GM19455 (cell line): Measurements from ENCODE around the gene ACSS2.
"Not testable (repeated sequence)": the region's sequence is repeated elsewhere in the genome, so short reads cannot be mapped to it uniquely, and the experiment has no call there.

Experiments used
- ATAC-seq: cut with Tn5 transposase; IDR thresholded peaks from one replicate; pipeline ENCODE4 v1.9.1; 2021; ENCODE audit not compliant: unreplicated experiment

The ACSS2 gene

DNA sequence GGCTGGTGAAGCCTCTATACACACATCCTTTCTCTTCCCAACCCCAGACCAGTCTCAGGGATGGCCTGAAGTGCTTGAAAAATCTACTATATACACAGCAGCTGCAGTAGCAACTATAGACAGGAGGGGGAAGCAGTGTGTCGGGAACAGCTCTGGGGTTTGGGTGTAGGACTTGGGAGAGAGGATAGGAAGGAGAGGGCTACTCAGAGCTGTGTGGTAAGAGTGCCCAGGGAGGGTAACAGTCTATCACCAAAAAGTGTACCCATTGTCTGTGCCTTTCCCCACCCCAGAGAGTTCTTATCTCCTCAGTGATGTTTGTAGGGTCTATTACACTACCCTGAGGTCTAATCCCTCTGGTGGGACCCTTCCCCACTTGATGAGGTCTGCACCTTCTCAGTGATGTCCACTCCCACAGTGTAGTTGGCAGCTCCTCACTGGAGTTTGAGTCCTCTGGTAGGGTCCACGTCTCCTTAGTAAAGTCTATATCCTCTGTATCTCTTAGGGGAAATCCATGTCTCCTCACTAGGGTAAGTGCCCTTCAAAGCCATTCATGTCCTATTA, 2.2 kb upstream of the ACSS2 start:
- no peak for ATAC-seq

DNA sequence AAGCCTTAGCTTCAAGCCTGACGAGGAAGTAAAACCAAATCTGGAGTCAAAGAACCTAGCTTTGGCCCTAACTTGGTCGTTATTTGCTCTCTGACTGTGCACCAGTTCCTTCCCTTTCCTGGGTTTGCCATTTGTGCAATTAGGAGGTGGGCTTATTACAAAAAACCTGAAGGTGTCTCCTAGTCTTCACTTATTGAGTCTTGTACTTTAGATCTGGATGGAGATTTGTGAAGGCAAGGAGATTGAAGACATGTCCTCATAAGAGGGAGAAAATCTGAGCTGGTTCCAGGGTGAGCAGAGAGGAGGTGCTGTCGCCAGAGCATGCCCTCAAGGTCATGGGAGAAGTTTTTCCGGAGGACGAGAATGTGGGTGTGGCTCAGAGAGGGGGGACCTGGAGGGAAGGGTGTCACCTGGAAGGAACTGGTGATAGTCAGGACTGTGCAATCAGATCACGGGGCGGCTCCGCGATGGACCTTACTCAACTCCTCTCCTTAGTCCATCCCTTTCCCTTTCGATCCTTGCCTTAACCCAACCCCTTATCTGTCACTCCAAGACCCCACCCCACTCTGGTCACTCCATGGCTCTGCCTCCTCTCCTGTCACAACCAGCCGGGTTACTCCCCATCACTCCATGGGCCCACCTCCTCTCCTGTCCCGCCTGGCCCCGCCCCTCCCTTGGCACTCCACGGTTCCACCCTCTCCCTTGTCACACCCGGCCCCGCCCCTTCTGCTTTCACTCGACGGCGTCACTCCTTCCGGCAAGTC, 588 bp upstream of the ACSS2 start:
- no peak for ATAC-seq

- no peak for ATAC-seq
These were observed 3.9 kb downstream of the ACSS2 start for GRCh38 chr20:34880215-34880850.

DNA sequence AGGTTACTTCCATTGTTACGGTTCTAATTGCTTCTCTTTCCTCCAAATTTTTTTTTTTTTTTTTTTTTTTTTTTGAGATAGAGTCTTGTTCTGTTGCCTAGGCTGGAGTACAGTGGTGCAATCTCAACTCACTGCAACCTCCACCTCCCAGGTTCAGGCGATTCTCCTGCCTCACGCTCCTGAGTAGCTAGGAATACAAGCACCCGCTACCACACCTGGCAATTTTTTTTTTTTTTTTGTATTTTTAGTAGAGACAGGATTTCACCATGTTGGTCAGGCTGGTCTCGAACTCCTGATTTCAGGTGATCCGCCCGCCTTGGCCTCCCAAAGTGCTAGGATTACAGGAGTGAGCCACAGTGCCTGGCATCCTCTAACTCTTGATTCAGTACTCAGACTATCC, 4.6 kb downstream of the ACSS2 start:
- ATAC-seq, result not testable (repeated sequence)

GRCh38 chr20:34881689-34882088, 5.3 kb downstream of the ACSS2 start:
- no peak for ATAC-seq

DNA sequence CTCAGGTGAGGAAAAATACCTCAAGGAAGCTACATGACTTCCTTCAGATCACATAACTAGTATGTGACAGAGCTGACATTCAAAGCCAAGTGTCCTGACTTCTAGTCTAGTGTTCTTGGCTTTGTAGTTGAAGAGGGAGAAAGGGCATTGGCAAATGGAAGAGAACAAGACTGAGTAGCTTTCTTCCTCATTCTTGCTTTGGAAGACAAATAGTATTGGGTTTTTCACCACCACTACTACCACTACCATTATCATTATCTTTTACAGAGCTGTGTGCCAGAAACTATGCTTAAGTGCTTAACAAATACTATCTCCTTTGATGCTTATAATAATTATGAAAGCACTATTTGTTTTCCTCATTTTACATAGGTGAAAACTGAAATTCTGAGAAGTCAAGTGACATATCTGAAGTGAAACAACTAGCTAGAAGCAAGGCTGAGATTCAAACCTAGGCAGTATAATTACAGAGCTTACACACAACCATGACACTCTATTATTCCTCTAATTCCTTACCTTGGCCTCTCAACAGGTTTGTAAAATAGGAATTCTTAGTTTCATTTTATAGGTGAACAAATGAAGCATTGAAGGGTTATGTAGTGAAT, 6.8 kb downstream of the ACSS2 start:
- ATAC-seq, result no peak

DNA sequence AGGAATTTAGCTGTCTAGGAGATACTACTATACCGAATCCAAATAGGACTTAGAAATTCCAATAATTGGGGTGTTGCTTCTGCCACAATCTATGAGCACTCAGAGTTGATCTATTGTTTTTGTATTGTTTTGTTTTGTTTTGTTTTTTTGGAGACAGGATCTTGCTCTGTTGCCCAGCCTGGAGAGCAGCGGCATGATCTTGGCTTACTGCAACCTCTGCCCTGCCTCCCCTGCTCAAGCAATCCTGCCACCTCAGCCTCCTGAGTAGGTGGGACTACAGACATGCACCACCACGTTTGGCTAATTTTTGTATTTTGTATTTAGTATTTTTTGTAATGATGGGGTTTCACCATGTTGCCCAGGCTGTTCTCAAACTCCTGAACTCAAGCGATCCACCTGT, 7.4 kb downstream of the ACSS2 start:
- ATAC-seq, result no peak

DNA sequence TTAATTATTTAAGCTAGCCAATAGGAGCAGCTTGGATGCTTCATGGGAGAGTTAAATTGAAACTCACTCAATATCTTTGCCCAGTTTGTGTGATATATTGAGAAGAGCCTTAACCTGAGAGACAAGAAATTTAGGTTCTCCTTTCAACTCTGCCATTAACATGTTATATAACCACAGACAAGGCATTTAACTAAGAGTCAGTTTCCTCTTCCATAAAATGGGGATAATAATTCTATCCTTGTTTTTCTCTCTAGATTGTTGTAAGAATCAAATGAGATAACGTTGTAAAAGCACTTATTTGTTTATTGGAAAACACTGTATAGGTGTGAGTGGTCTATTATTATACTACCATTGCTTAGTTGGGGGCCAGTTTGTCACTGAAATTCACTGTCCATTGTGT, 7.8 kb downstream of the ACSS2 start:
- ATAC-seq, result no peak

DNA sequence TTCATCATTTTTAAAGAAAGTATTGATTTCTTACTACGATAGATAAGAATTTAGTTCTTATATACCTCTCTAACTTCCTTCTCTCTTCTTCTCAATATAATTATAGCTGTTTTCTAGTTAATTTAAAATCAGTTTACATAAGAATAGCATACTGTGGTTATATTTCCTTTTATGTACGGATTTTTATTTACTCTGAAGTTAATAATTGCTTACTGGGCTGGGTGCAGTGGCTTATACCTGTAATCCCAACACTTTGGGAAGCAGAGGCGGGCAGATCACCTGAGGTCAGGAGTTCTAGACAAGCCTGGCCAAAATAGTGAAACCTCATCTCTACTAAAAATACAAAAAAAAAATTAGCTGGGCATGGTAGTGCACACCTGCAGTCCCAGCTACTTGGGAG, 9.7 kb downstream of the ACSS2 start:
- ATAC-seq, result no peak

DNA sequence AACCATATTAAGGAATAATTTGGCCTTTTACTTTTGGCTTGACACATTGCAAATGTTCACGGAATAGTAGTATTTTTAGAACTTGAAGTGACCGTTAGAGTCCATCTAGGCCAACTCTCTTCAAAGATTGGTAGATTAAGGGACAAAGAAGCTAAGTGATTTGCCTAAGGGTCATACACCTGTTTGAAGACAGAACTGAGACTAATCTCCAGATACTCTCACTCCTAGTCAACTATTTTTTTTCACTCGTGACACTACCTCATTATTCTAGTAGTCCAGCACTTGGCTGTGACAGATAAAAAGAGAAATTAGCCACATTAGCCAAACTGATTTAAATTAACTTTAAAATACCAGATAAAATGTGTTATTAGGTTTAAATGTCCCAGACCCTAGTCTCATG, 10.6 kb downstream of the ACSS2 start:
- no peak for ATAC-seq

GRCh38 chr20:34888468-34888867, 12.1 kb downstream of the ACSS2 start:
- ATAC-seq, result no peak

GRCh38 chr20:34891166-34892062, 15.0 kb downstream of the ACSS2 start:
- no peak for ATAC-seq

DNA sequence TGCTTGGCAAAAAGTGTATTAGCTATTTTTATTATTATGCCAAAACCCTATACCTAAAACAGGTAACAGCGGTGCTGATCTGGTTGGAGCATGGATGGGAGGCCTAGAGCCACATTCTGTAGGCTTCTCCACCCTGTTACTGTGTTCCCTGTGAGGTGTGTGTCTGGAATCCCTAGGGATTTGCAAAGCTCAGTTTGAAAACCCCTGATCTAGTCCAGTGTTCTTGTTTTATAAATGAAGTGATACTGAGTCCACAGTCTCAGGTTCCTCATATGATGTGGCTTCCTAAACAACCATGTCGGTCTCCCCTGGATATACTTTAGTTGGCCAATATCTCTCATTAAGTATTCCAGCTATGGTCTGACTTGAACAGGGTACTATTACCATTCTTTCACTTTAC, 16.3 kb downstream of the ACSS2 start:
- ATAC-seq, result no peak

- no peak for ATAC-seq
These were observed 18.3 kb downstream of the ACSS2 start for GRCh38 chr20:34894723-34895122.

DNA sequence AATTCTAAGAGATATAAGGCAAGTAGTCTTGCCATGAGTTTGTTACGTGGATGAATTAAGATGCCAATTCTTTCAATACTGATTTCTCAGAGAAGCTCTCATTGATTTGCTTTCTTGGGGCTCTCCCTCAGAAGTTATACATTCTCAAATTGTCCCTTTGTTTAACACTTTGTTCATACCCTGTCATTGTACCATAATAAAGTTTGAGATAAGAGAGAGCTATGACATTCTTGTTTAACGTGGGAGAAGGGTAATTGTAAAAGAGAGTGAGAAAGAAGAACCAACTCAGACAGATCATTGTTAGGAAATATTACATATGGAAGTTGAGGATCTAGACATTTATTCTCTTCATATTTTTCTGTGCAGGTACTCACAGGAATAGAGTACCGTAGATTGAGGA, 19.1 kb downstream of the ACSS2 start:
- ATAC-seq, result no peak

GRCh38 chr20:34896086-34896621, 19.7 kb downstream of the ACSS2 start:
- ATAC-seq, result no peak

GRCh38 chr20:34898129-34898528, 21.7 kb downstream of the ACSS2 start:
- not testable (repeated sequence) for ATAC-seq

GRCh38 chr20:34898731-34899130, 22.3 kb downstream of the ACSS2 start:
- ATAC-seq, result not testable (repeated sequence)

DNA sequence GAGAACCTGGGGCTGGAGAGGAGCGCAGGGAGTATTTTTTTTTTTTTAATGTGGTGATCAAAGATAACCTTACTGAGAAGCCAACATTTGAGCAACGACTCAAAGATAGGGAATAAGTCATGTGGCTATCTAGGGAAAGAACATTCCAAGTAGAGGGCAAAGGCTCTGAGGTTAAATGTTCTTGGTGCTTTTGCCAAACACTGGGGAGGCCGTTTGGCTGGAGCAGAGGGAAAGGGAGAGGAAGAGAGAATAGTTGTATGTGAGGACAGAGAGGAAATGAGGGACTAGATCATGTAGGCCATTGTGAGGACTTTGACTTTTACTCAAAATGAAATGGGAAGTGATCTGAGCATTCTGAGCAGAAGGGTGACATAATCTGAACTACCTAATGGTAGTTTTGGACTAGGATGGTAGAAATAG, 27.8 kb downstream of the ACSS2 start:
- ATAC-seq, result no peak

DNA sequence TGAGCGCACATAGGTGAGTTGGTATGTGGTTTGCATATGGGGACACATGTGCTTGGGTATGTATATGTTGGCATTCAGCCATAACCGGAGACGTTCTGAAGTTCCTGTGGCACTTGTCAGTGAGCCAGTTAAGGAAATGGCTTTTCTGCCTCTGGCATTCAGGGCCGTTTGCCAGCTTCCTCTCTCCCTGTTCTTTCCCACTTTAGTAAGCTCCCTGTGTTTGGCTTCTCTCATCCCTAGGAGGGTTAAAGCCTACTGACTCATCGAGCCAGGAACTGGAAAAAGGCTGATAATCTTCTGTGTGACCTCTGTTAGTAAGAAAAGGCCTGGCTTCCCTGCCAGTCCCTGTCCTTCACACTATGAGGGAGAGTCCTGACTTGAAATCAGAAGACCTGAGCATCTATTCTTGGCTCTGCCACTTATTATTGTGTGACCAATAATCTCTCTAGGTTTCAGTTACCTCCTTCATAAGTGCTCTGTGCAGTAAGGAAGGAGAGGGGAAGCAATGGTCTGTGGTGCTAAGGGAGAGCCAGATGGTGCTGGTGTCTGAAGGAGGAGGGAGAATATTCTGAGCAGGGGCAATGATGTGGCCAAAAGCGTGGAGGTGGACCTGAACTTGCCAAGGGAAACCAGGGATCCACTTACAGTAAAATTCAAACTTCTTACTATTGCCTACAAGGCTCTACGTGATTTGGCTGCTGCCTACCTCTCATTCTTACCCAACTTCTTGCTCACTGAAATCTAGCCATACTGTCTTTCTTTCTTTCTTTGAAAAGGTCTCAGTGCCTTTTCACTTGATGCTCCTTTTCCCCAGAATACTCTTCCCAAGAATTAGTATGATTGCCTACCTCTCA, 31.4 kb downstream of the ACSS2 start:
- ATAC-seq, result no peak
